ENCODE results near the gene RNF31.

- TF ChIP-seq CTCF (IDR thresholded peaks at IDR 0.05) (no peak), EP300 (IDR thresholded peaks at IDR 0.05; ENCODE audit: low read depth) (no peak)
Measured at GRCh38 chr14:24195186-24196070, 48.1 kb downstream of the RNF31 start, which contains the start of gene TM9SF1.

All from transverse colon (tissue), 3 donors.